IPS-20b (cell line): ENCODE data around the gene HIP1.
A peak's percentile ranks its signal among the peaks of the same experiment; 100 is the strongest.
"Not testable (repeated sequence)": the region's sequence is repeated elsewhere in the genome, so short reads cannot be mapped to it uniquely, and the experiment has no call there.

Experiments
- H3K27ac ChIP-seq: one replicate; pipeline ENCODE4 v1.5.1; 2013; ENCODE audit warnings: low read length
- H3K27me3 ChIP-seq: 2 replicates; pipeline ENCODE4 v1.6.1; 2013; ENCODE audit warnings: mild to moderate bottlenecking, low read length, inconsistent platforms; ENCODE audit not compliant: insufficient read depth
- H3K36me3 ChIP-seq: 2 replicates; pipeline ENCODE4 v1.6.1; 2013; ENCODE audit warnings: low read depth, mild to moderate bottlenecking, inconsistent platforms, low read length, moderate library complexity; ENCODE audit not compliant: insufficient read depth
- H3K4me1 ChIP-seq: 2 replicates; pipeline ENCODE4 v1.6.1; 2013; ENCODE audit warnings: mild to moderate bottlenecking, control low read depth, inconsistent platforms, low read length, moderate library complexity; ENCODE audit not compliant: insufficient read depth
- H3K4me3 ChIP-seq: 2 replicates; pipeline ENCODE4 v1.5.1; 2013; ENCODE audit warnings: mild to moderate bottlenecking, low read length, inconsistent platforms
- H3K9ac ChIP-seq: 2 replicates; pipeline ENCODE4 v1.6.1; 2013; ENCODE audit warnings: low read depth, mild to moderate bottlenecking, inconsistent platforms, low read length, moderate library complexity
- H3K9me3 ChIP-seq: 2 replicates; pipeline ENCODE4 v1.6.1; 2013; ENCODE audit warnings: mild to moderate bottlenecking, low read depth, low read length, inconsistent platforms; ENCODE audit not compliant: insufficient read depth

The HIP1 gene

GRCh38 chr7:75536491-75536890 is 202.2 kb downstream of the HIP1 start:
- no peak overlapping the region for H3K27ac ChIP-seq
- no peaks in the 10 kb centered on the region for H3K9me3 ChIP-seq
- H3K4me1 ChIP-seq: no peaks in the 10 kb centered on the region
- H3K36me3 ChIP-seq: peaks cover 69% of the 10 kb centered on the region
- no peak overlapping the region for H3K9ac ChIP-seq
- no peak overlapping the region for H3K4me3 ChIP-seq
- no peaks in the 10 kb centered on the region for H3K27me3 ChIP-seq

GRCh38 chr7:75534727-75535307 is 203.9 kb downstream of the HIP1 start:
- Histone ChIP-seq H3K27ac (no peak overlapping the region), H3K4me3 (no peak overlapping the region), H3K9ac (no peak overlapping the region), H3K9me3 (no peaks in the 10 kb centered on the region), H3K36me3 (peaks cover 55% of the 10 kb centered on the region), H3K27me3 (no peaks in the 10 kb centered on the region), H3K4me1 (no peaks in the 10 kb centered on the region)

- Histone ChIP-seq H3K9ac (no peak overlapping the region), H3K4me3 (no peak overlapping the region), H3K27me3 (no peaks in the 10 kb centered on the region), H3K9me3 (no peaks in the 10 kb centered on the region), H3K36me3 (peaks cover 46% of the 10 kb centered on the region), H3K4me1 (no peaks in the 10 kb centered on the region), H3K27ac (no peak overlapping the region)
These were observed 204.8 kb downstream of the HIP1 start for GRCh38 chr7:75533926-75534325.

- no peaks in the 10 kb centered on the region for H3K27me3 ChIP-seq
- H3K4me3 ChIP-seq: no peak overlapping the region
- no peaks in the 10 kb centered on the region for H3K4me1 ChIP-seq
- H3K27ac ChIP-seq: no peak overlapping the region
- H3K9ac ChIP-seq: no peak overlapping the region
- peaks cover 34% of the 10 kb centered on the region for H3K36me3 ChIP-seq
- no peaks in the 10 kb centered on the region for H3K9me3 ChIP-seq
These were observed 206.1 kb downstream of the HIP1 start for GRCh38 chr7:75532639-75533038.

- Histone ChIP-seq H3K9ac (no peak overlapping the region), H3K27ac (no peak overlapping the region), H3K4me1 (no peaks in the 10 kb centered on the region), H3K9me3 (no peaks in the 10 kb centered on the region), H3K27me3 (no peaks in the 10 kb centered on the region), H3K4me3 (no peak overlapping the region), H3K36me3 (peaks cover 21% of the 10 kb centered on the region)
These were observed 207.4 kb downstream of the HIP1 start for GRCh38 chr7:75531359-75531821.

- Histone ChIP-seq H3K4me3 (peak overlapping the region; percentile 85), H3K9ac (peak overlapping the region; percentile 83), H3K36me3 (peaks cover 31% of the 10 kb centered on the region)
- not testable (repeated sequence) for H3K4me1 ChIP-seq, H3K27me3 ChIP-seq, H3K9me3 ChIP-seq, H3K27ac ChIP-seq
These were observed 211.5 kb downstream of the HIP1 start for GRCh38 chr7:75527224-75527722.

- H3K4me1 ChIP-seq, H3K4me3 ChIP-seq, H3K9me3 ChIP-seq, H3K9ac ChIP-seq, H3K27me3 ChIP-seq, H3K27ac ChIP-seq: not testable (repeated sequence)
- peaks cover 41% of the 10 kb centered on the region for H3K36me3 ChIP-seq
These were observed 217.0 kb downstream of the HIP1 start for GRCh38 chr7:75521727-75522126.

- not testable (repeated sequence) for H3K9ac ChIP-seq, H3K9me3 ChIP-seq, H3K27ac ChIP-seq, H3K4me3 ChIP-seq, H3K4me1 ChIP-seq, H3K27me3 ChIP-seq
- H3K36me3 ChIP-seq: peaks cover 23% of the 10 kb centered on the region
These were observed 219.9 kb downstream of the HIP1 start for GRCh38 chr7:75518842-75519241.

- not testable (repeated sequence) for H3K9me3 ChIP-seq, H3K27ac ChIP-seq, H3K36me3 ChIP-seq, H3K9ac ChIP-seq, H3K27me3 ChIP-seq, H3K4me1 ChIP-seq, H3K4me3 ChIP-seq
These were observed 229.7 kb downstream of the HIP1 start for GRCh38 chr7:75509033-75509432.

GRCh38 chr7:75492020-75492419 is 246.7 kb downstream of the HIP1 start, which contains the start of gene SPDYE5:
Gene SPDYE5, plus strand, starts transcription at chr7:75492320. Its CDS starts 1,728 bp downstream, at chr7:75494048.
- H3K4me3 ChIP-seq, H3K27ac ChIP-seq, H3K4me1 ChIP-seq, H3K9me3 ChIP-seq, H3K9ac ChIP-seq, H3K27me3 ChIP-seq, H3K36me3 ChIP-seq: not testable (repeated sequence)

- H3K4me3 ChIP-seq: peak within 1 kb of the TSS; percentile 66
- H3K9me3 ChIP-seq, H3K36me3 ChIP-seq, H3K4me1 ChIP-seq, H3K27me3 ChIP-seq, H3K27ac ChIP-seq: not testable (repeated sequence)
- H3K9ac ChIP-seq: peak within 1 kb of the TSS; percentile 66; the same call in 1 of the 2 replicates
These were observed 252.6 kb downstream of the HIP1 start, which contains the start of gene POM121C for GRCh38 chr7:75485979-75486643. Gene POM121C, minus strand, starts transcription at chr7:75486299. Its CDS starts 44,803 bp downstream, at chr7:75441496.

- not testable (repeated sequence) for H3K27me3 ChIP-seq, H3K9me3 ChIP-seq, H3K27ac ChIP-seq, H3K4me1 ChIP-seq, H3K36me3 ChIP-seq
- peak overlapping the region; percentile 66; the same call in 1 of the 2 replicates for H3K9ac ChIP-seq
- H3K4me3 ChIP-seq: peak overlapping the region; percentile 66
These were observed 253.3 kb downstream of the HIP1 start for GRCh38 chr7:75485355-75485978.
